ENCODE results near the gene ATP10D. TPM values are rescaled to one million over a fixed set of nuclear protein-coding genes. Genes with fewer than 3 reads are reported as not detected.

Gene ATP10D
- total RNA-seq, 1 experiment from 2014 or later: 3.8 TPM

DNA sequence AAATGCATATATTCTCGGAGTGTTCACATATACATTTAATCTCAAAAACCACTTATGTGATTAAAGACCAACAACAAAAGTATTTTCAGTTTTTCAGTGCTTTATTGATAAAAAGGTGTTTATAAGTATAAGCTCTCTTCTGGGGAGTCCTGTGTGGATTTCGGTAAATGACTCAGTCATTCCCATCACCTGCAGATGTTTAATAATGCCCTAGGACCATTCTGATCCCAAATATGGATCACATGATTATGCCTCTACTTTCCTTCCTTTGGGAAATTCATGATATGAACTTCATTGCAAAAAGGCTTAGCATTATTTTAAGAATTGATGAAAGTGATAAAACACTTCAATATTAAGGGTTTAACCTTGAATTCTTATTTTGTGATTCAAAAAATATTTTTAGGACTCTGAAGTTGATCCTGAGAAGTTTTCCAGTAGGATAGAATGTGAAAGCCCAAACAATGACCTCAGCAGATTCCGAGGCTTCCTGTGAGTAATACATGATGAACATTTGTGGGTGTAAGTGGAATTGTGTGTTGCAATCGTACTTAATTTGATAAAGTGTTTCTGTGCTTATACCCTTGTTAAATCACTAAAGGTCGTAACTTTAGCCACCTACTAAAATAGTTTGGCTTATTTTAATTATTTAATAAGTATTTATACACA, 40.2 kb downstream of the ATP10D start:
- no peak overlapping the region for H2BK20ac ChIP-seq (ENCODE audit: low read depth, low read length, poor library complexity, severe bottlenecking)
- no peaks in the 10 kb centered on the region for H3K4me1 ChIP-seq (ENCODE audit: insufficient read depth, low read length)
- H4K8ac ChIP-seq (replicated peaks; ENCODE audit: insufficient read length, low read depth, low read length): no peak overlapping the region
- no peak overlapping the region for H3K4me2 ChIP-seq (ENCODE audit: insufficient read depth, insufficient read length, low read length)
- H2BK15ac ChIP-seq (ENCODE audit: low read depth, low read length): no peak overlapping the region
- H2BK5ac ChIP-seq (ENCODE audit: insufficient read length, low read length): no peak overlapping the region
- H4K91ac ChIP-seq (ENCODE audit: insufficient read length, low read depth, low read length): no peak overlapping the region
- no peak overlapping the region for H2AK5ac ChIP-seq (ENCODE audit: insufficient read length, low read length)
- no peak overlapping the region for H3T11ph ChIP-seq (ENCODE audit: low read length)
- no peak overlapping the region for H3K56ac ChIP-seq (ENCODE audit: insufficient read length, low read depth, low read length)
- TF ChIP-seq, protein P1, sequence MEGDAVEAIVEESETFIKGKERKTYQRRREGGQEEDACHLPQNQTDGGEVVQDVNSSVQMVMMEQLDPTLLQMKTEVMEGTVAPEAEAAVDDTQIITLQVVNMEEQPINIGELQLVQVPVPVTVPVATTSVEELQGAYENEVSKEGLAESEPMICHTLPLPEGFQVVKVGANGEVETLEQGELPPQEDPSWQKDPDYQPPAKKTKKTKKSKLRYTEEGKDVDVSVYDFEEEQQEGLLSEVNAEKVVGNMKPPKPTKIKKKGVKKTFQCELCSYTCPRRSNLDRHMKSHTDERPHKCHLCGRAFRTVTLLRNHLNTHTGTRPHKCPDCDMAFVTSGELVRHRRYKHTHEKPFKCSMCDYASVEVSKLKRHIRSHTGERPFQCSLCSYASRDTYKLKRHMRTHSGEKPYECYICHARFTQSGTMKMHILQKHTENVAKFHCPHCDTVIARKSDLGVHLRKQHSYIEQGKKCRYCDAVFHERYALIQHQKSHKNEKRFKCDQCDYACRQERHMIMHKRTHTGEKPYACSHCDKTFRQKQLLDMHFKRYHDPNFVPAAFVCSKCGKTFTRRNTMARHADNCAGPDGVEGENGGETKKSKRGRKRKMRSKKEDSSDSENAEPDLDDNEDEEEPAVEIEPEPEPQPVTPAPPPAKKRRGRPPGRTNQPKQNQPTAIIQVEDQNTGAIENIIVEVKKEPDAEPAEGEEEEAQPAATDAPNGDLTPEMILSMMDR (conservative IDR thresholded peaks at IDR 0.05): no peak
- no peak overlapping the region for H3K18ac ChIP-seq (ENCODE audit: insufficient read length, low read depth, low read length)
- DNase-seq: no peak
- H2BK12ac ChIP-seq (ENCODE audit: insufficient read length, low read depth, low read length): no peak overlapping the region
- no peak overlapping the region for H3K23ac ChIP-seq (ENCODE audit: insufficient read length, low read depth, low read length)
- no peak overlapping the region for H3K4me3 Mint-ChIP-seq
- peaks cover 9 to 13% of the 10 kb centered on the region in 2 experiments for H3K9me3 Mint-ChIP-seq
- no peak overlapping the region for H2AFZ ChIP-seq (ENCODE audit: low read length)
- no peaks in the 10 kb centered on the region for H3K27me3 ChIP-seq (ENCODE audit: insufficient read depth, low read length)
- H3K4ac ChIP-seq (ENCODE audit: low read depth, low read length): no peak overlapping the region
- H3K4me1 Mint-ChIP-seq: peaks cover 2% of the 10 kb centered on the region in 2 experiments; a peak in 1 of 4 replicates
- no peak overlapping the region for H4K5ac ChIP-seq (ENCODE audit: insufficient read length, low read depth, low read length)
- H3K79me2 ChIP-seq (ENCODE audit: insufficient read depth, low read length): no peaks in the 10 kb centered on the region
- no peak overlapping the region for H3K9ac ChIP-seq (ENCODE audit: extremely low read depth, insufficient read length, low read length)
- H3K36me3 Mint-ChIP-seq (ENCODE audit: insufficient read depth in 1 of 3, low read depth in 3 of 3): peaks cover 0 to 11% (median 11%) of the 10 kb centered on the region in 3 experiments; a peak in 5 of 7 replicates
- no peak overlapping the region for H3K14ac ChIP-seq (ENCODE audit: insufficient read depth, low read length)
- no CpG with 5 or more reads among the region's 5 CpGs for WGBS (ENCODE audit: extremely low coverage, insufficient read length, low lambda C conversion rate)
- no peaks in the 10 kb centered on the region for H3K9me3 ChIP-seq (ENCODE audit: control insufficient read depth, low read depth, low read length)
- no peak overlapping the region for H3K27ac Mint-ChIP-seq
- H3K79me1 ChIP-seq (ENCODE audit: insufficient read depth, low read depth, low read length, poor library complexity, severe bottlenecking): no peaks in the 10 kb centered on the region
- H2BK120ac ChIP-seq (ENCODE audit: low read depth, low read length, poor library complexity, severe bottlenecking): no peak overlapping the region
- H3K23me2 ChIP-seq (ENCODE audit: insufficient read length, low read depth, low read length, poor library complexity, severe bottlenecking): no peaks in the 10 kb centered on the region
- H4K20me1 ChIP-seq (ENCODE audit: control insufficient read depth, insufficient read depth, insufficient read length): no peaks in the 10 kb centered on the region
- H3K27me3 Mint-ChIP-seq (ENCODE audit: low read depth): no peaks in the 10 kb centered on the region
- H3K27ac ChIP-seq (ENCODE audit: insufficient read length, low read depth, low read length): no peak overlapping the region
